Stimulated activated naive CD8-positive, alpha-beta T cell treated with anti-CD3 and anti-CD28 coated beads, Interleukin-15, Interleukin-2, amounts not matched to agents 100 U/mL and 50 U/mL, for 24 hours (primary cell): Measurements from ENCODE around the gene FARP2.
"Not testable (repeated sequence)": the region's sequence is repeated elsewhere in the genome, so short reads cannot be mapped to it uniquely, and the experiment has no call there.

ENCODE experiments used
- ATAC-seq: fragments of 150-1000 bp; cut with Tn5 transposase; one replicate; pipeline ENCODE4 v1.10.0; 2021
- DNase-seq: peaks from one replicate; pipeline ENCODE4 v3.0.0; 2021

FARP2 gene

GRCh38 chr2:241413501-241413900, 57.4 kb downstream of the FARP2 start:
- not testable (repeated sequence) for DNase-seq, ATAC-seq

GRCh38 chr2:241413929-241414580, 58.0 kb downstream of the FARP2 start:
- DNase-seq (no peak), ATAC-seq (no peak)

- no peak for ATAC-seq
- no peak for DNase-seq
These were observed 59.1 kb downstream of the FARP2 start for GRCh38 chr2:241415196-241415595.

GRCh38 chr2:241417626-241418025, 61.5 kb downstream of the FARP2 start:
- DNase-seq (no peak), ATAC-seq (no peak)

GRCh38 chr2:241421330-241421729, 65.2 kb downstream of the FARP2 start:
- DNase-seq (no peak), ATAC-seq (no peak)

- not testable (repeated sequence) for DNase-seq, ATAC-seq
These were observed 65.9 kb downstream of the FARP2 start for GRCh38 chr2:241421942-241422341.

- ATAC-seq (no peak), DNase-seq (no peak)
These were observed 66.3 kb downstream of the FARP2 start for GRCh38 chr2:241422350-241422749.

GRCh38 chr2:241423489-241423888, 67.4 kb downstream of the FARP2 start:
- not testable (repeated sequence) for DNase-seq, ATAC-seq

GRCh38 chr2:241425368-241425767, 69.3 kb downstream of the FARP2 start:
- no peak for DNase-seq
- no peak for ATAC-seq

GRCh38 chr2:241430178-241430577, 74.1 kb downstream of the FARP2 start:
- no peak for ATAC-seq
- DNase-seq, result no peak

GRCh38 chr2:241432824-241433448, 76.9 kb downstream of the FARP2 start:
- DNase-seq (no peak), ATAC-seq (no peak)

GRCh38 chr2:241437179-241437578, 81.1 kb downstream of the FARP2 start:
- ATAC-seq (no peak), DNase-seq (no peak)

- ATAC-seq (no peak), DNase-seq (no peak)
These were observed 85.4 kb downstream of the FARP2 start for GRCh38 chr2:241441492-241441891.

- DNase-seq (peak; percentile 95), ATAC-seq (peak; percentile 86)
These were observed 87.6 kb downstream of the FARP2 start for GRCh38 chr2:241443486-241444223.

- DNase-seq (no peak), ATAC-seq (peak; percentile 11)
These were observed 89.3 kb downstream of the FARP2 start for GRCh38 chr2:241445426-241445825.

- DNase-seq, ATAC-seq: not testable (repeated sequence)
These were observed 94.0 kb downstream of the FARP2 start for GRCh38 chr2:241450092-241450491.

GRCh38 chr2:241451840-241452506, 95.9 kb downstream of the FARP2 start:
- DNase-seq, result no peak
- ATAC-seq, result no peak

GRCh38 chr2:241453919-241454318, 97.8 kb downstream of the FARP2 start:
- DNase-seq, ATAC-seq: not testable (repeated sequence)

GRCh38 chr2:241454837-241455485, 98.9 kb downstream of the FARP2 start:
- ATAC-seq, result no peak
- no peak for DNase-seq

GRCh38 chr2:241456546-241456945, 100.5 kb downstream of the FARP2 start:
- ATAC-seq (no peak), DNase-seq (no peak)

- ATAC-seq (no peak), DNase-seq (no peak)
These were observed 102.6 kb downstream of the FARP2 start for GRCh38 chr2:241458687-241459086.

GRCh38 chr2:241459520-241459919, 103.4 kb downstream of the FARP2 start:
- ATAC-seq, result no peak
- no peak for DNase-seq
